ENCODE results near the gene NUAK1.

NUAK1 gene

DNA sequence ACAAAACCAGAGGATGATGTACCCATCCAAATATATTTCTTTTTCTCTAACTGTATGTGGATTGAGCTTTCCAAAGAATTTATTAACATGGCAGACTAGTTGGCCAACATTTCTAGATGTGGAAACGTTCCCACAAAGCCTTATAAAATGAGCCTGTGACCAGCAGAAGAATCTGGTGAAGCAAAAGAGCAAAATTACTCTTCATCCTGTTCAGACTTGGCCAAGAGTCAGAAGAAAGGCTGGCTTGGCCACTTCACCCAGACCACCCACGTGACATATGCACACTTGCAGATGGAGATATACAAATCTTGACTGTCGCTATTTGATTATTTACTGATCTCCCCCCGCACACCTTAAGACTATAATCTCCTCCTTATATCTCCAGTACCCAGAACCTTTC lies 96.7 kb downstream of the NUAK1 start:
- Histone ChIP-seq H3K4me1 (ENCODE audit: control insufficient read depth, insufficient read depth, low read length) (no peaks in the 10 kb centered on the region), H3K36me3 (ENCODE audit: control insufficient read depth, insufficient read depth, low read length) (no peaks in the 10 kb centered on the region), H3K9ac (ENCODE audit: low read depth, low read length) (no peak overlapping the region), H3K27me3 (ENCODE audit: control insufficient read depth, insufficient read depth, low read length) (no peaks in the 10 kb centered on the region), H3K4me3 (ENCODE audit: low read depth, low read length) (no peak overlapping the region), H3K9me3 (ENCODE audit: control insufficient read depth, insufficient read depth, low read length) (no peaks in the 10 kb centered on the region)

DNA sequence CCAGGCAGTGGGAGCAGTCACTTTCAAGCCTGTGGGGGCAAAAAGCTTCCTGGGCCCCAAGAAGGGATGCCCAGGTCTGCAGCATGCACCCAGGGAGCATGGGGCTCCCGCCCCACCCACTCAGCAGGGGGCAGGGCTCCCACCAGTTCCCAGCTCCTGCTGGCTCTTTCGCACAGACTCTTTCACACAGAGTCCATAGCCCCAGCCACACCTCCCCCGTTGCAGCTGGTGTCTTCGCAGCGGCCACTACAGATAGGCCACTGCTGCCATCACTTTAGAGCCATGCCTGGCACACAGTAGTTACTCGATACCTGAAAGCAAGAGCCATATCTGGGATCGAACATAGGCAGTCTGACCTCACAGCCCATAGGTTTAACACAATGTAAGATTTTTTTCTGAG lies 98.2 kb downstream of the NUAK1 start:
- no peaks in the 10 kb centered on the region for H3K27me3 ChIP-seq (ENCODE audit: control insufficient read depth, insufficient read depth, low read length)
- H3K9me3 ChIP-seq (ENCODE audit: control insufficient read depth, insufficient read depth, low read length), result no peaks in the 10 kb centered on the region
- H3K4me3 ChIP-seq (ENCODE audit: low read depth, low read length), result no peak overlapping the region
- H3K4me1 ChIP-seq (ENCODE audit: control insufficient read depth, insufficient read depth, low read length), result no peaks in the 10 kb centered on the region
- no peak overlapping the region for H3K9ac ChIP-seq (ENCODE audit: low read depth, low read length)
- no peaks in the 10 kb centered on the region for H3K36me3 ChIP-seq (ENCODE audit: control insufficient read depth, insufficient read depth, low read length)

DNA sequence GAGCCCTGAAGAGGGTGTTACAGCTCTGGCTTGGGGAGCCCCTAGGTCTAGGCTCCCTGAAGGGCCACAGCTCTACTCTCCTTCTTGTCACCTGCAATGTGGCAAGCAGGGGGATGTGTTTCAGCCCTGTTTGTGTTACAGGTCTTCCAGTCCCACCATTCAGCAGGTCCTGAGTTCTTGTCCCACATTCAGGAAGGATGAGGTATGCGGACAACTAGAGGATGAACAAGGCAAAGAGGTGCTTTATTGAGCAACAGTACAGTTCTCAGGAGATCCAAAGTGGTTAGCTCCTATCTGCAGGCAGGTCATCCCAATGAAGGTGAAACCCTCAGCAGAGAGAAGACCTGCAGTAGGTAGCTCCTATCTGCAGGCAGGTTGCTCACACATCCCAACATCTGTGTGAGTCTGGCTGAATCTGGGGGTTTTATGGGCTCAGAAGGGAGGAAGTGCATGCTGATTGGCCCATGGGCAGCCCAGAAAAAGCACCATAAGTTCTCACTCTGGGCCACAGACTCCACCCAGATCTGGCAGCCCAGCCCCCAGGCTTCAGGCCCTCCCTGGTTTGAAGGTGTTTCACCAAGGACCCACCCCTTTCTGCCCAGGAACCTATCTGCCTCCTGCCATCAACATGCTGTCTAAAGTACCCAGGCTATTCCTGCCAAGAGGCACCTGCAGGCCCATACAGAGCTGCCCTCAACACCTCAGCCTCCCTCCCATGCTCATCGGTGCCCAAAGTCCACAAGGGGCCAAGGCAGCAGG lies 98.9 kb downstream of the NUAK1 start:
- H3K27me3 ChIP-seq (ENCODE audit: control insufficient read depth, insufficient read depth, low read length), result no peaks in the 10 kb centered on the region
- H3K9me3 ChIP-seq (ENCODE audit: control insufficient read depth, insufficient read depth, low read length), result no peaks in the 10 kb centered on the region
- no peaks in the 10 kb centered on the region for H3K4me1 ChIP-seq (ENCODE audit: control insufficient read depth, insufficient read depth, low read length)
- H3K36me3 ChIP-seq (ENCODE audit: control insufficient read depth, insufficient read depth, low read length), result no peaks in the 10 kb centered on the region
- H3K4me3 ChIP-seq (ENCODE audit: low read depth, low read length), result no peak overlapping the region
- H3K9ac ChIP-seq (ENCODE audit: low read depth, low read length), result no peak overlapping the region

DNA sequence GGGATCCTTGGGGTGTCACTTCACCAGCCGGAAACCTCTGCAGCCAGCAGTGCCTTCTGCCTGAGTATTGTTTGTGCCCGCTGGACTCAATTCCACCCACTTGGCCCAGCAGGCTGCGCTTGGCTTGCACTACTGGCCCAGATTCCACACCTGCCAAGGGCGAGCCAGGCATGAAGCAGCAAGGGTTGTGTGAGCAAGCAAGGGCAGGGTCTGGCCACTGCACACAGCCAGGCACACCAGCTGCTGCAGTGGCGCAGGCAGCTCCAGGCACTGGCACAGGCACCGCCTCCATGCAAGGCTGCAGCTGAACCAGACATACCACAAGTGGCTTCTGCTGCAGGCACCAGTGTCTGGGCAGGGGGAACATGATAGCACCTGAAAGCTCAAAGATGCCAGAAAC lies 99.5 kb downstream of the NUAK1 start:
- H3K9me3 ChIP-seq (ENCODE audit: control insufficient read depth, insufficient read depth, low read length), result no peaks in the 10 kb centered on the region
- no peaks in the 10 kb centered on the region for H3K36me3 ChIP-seq (ENCODE audit: control insufficient read depth, insufficient read depth, low read length)
- H3K27me3 ChIP-seq (ENCODE audit: control insufficient read depth, insufficient read depth, low read length), result no peaks in the 10 kb centered on the region
- H3K4me3 ChIP-seq (ENCODE audit: low read depth, low read length), result no peak overlapping the region
- no peaks in the 10 kb centered on the region for H3K4me1 ChIP-seq (ENCODE audit: control insufficient read depth, insufficient read depth, low read length)
- H3K9ac ChIP-seq (ENCODE audit: low read depth, low read length), result no peak overlapping the region

DNA sequence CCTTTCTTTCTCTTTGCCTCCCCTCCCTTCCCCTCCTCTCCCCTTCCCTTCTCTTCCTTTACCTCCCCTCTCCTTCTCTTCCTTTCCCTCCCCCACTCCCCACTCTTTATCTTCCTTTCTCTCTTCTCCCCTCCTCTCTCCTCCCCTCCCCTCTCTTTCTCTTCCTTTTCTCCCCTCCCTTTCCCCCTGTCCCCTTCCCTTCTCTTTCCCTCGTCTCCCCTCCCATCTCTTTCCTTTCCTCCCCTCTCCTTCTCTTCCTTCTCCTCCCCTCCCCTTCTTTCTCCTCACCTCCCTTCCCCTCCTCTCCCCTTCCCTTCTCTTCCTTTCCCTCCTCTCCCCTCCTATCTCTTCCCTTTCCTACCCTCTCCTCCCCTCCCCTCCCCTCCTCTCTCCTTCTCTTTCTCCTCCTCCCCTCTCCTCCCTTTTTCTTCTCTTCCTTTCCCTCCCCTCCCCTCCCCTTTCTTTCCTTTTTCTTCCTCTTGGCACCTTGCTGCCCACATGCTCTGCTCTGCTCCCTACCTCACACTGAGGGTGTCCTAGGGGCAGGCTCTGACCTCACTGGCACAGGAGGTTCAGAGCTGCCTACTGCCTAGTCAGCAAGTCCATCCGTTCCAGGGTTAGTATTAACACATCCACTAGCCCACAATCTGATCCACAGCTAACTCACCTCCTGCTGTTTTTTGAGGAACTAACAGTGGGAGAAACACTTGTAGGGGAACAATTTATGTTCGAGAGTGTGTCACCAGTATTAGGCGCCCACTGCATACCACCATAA lies 101.0 kb downstream of the NUAK1 start:
- Histone ChIP-seq H3K9ac (ENCODE audit: low read depth, low read length) (no peak overlapping the region), H3K9me3 (ENCODE audit: control insufficient read depth, insufficient read depth, low read length) (no peaks in the 10 kb centered on the region), H3K36me3 (ENCODE audit: control insufficient read depth, insufficient read depth, low read length) (no peaks in the 10 kb centered on the region), H3K4me1 (ENCODE audit: control insufficient read depth, insufficient read depth, low read length) (no peaks in the 10 kb centered on the region), H3K4me3 (ENCODE audit: low read depth, low read length) (no peak overlapping the region), H3K27me3 (ENCODE audit: control insufficient read depth, insufficient read depth, low read length) (no peaks in the 10 kb centered on the region)

DNA sequence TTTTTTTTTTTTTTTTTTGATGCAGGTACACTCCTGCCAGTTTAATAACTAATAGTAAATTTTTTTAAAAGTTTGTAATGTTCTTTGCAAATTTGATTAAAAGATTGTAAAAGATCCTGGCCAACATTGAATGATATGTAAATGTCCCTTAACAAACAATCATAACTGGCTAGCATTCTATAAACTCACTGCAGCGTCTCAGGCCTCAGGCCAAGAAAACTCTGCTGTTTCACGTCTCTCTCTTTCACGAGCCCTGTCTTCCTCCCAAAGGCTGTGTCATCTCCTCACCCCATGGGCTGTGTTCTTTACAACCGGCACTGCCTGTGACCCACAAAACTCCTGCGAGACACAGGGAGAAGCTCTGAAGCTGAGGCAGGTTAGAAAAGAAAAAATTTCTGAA lies 103.3 kb downstream of the NUAK1 start:
- no peaks in the 10 kb centered on the region for H3K27me3 ChIP-seq (ENCODE audit: control insufficient read depth, insufficient read depth, low read length)
- H3K9ac ChIP-seq (ENCODE audit: low read depth, low read length), result no peak overlapping the region
- H3K9me3 ChIP-seq (ENCODE audit: control insufficient read depth, insufficient read depth, low read length), result no peaks in the 10 kb centered on the region
- no peaks in the 10 kb centered on the region for H3K36me3 ChIP-seq (ENCODE audit: control insufficient read depth, insufficient read depth, low read length)
- no peak overlapping the region for H3K4me3 ChIP-seq (ENCODE audit: low read depth, low read length)
- peaks cover 4% of the 10 kb centered on the region for H3K4me1 ChIP-seq (ENCODE audit: control insufficient read depth, insufficient read depth, low read length)

DNA sequence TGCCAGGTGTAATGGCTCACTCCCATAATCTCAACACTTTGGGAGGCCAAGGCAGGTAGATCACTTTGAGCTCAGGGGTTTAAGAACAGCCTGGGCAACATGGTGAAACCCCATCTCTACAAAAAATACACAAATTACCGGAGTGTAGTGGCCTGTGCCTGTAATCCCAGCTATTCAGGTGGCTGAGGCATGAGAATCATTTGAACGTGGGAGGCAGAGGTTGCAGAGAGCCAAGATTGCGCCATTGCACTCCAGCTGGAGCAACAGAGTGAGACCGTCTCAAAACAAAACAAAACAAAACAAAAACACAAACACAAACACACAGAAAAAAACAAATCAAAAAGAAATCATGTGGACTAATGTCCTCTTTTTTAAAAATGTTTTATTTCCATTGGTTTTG lies 104.4 kb downstream of the NUAK1 start:
- Histone ChIP-seq H3K4me1 (ENCODE audit: control insufficient read depth, insufficient read depth, low read length) (peaks cover 7% of the 10 kb centered on the region), H3K9me3 (ENCODE audit: control insufficient read depth, insufficient read depth, low read length) (no peaks in the 10 kb centered on the region), H3K27me3 (ENCODE audit: control insufficient read depth, insufficient read depth, low read length) (no peaks in the 10 kb centered on the region), H3K4me3 (ENCODE audit: low read depth, low read length) (no peak overlapping the region), H3K9ac (ENCODE audit: low read depth, low read length) (no peak overlapping the region), H3K36me3 (ENCODE audit: control insufficient read depth, insufficient read depth, low read length) (no peaks in the 10 kb centered on the region)

DNA sequence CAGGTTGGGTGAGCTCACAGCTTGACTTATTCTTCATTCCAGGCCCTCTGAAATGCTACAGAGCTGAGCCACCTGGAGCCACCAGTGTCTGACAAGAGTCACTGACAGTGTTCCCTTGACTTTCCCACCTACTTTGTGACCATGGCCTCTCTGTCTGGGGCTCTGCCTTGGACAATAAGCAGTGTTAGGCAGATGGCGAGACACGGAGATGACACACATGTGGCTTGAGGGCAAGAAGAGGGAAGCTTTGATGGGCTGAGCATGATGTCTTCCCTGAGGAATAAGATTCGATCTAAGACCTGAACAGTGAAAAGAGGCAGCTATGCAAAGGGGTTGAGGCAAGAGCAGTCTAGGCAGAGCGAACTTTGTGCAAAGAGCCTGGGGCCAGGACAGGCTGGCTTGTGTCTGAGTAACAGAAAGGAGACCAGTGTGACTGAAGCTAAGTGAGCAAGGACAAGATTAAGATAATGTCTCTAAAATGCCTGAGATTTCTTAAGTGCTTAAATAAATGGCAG lies 105.5 kb downstream of the NUAK1 start:
- H3K4me3 ChIP-seq (ENCODE audit: low read depth, low read length), result no peak overlapping the region
- H3K9me3 ChIP-seq (ENCODE audit: control insufficient read depth, insufficient read depth, low read length), result no peaks in the 10 kb centered on the region
- H3K9ac ChIP-seq (ENCODE audit: low read depth, low read length), result no peak overlapping the region
- no peaks in the 10 kb centered on the region for H3K27me3 ChIP-seq (ENCODE audit: control insufficient read depth, insufficient read depth, low read length)
- H3K4me1 ChIP-seq (ENCODE audit: control insufficient read depth, insufficient read depth, low read length), result peaks cover 7% of the 10 kb centered on the region
- no peaks in the 10 kb centered on the region for H3K36me3 ChIP-seq (ENCODE audit: control insufficient read depth, insufficient read depth, low read length)

DNA sequence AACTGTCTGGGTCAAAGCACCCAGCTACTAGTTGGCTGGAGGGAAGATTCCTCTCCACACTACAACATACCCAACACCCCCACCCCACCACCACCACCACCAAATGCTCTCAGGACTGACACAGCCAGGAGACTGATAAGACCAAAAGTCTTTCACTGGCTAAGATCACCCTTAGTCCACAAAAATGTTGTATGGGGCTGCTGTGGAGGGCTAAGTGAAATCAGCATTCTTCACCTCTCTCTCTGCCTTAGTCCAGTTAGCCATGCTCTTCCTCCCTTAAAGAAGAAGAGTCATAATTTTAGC lies 106.2 kb downstream of the NUAK1 start:
- peaks cover 7% of the 10 kb centered on the region for H3K4me1 ChIP-seq (ENCODE audit: control insufficient read depth, insufficient read depth, low read length)
- no peaks in the 10 kb centered on the region for H3K27me3 ChIP-seq (ENCODE audit: control insufficient read depth, insufficient read depth, low read length)
- H3K4me3 ChIP-seq (ENCODE audit: low read depth, low read length), result no peak overlapping the region
- H3K9me3 ChIP-seq (ENCODE audit: control insufficient read depth, insufficient read depth, low read length), result no peaks in the 10 kb centered on the region
- no peak overlapping the region for H3K9ac ChIP-seq (ENCODE audit: low read depth, low read length)
- no peaks in the 10 kb centered on the region for H3K36me3 ChIP-seq (ENCODE audit: control insufficient read depth, insufficient read depth, low read length)

DNA sequence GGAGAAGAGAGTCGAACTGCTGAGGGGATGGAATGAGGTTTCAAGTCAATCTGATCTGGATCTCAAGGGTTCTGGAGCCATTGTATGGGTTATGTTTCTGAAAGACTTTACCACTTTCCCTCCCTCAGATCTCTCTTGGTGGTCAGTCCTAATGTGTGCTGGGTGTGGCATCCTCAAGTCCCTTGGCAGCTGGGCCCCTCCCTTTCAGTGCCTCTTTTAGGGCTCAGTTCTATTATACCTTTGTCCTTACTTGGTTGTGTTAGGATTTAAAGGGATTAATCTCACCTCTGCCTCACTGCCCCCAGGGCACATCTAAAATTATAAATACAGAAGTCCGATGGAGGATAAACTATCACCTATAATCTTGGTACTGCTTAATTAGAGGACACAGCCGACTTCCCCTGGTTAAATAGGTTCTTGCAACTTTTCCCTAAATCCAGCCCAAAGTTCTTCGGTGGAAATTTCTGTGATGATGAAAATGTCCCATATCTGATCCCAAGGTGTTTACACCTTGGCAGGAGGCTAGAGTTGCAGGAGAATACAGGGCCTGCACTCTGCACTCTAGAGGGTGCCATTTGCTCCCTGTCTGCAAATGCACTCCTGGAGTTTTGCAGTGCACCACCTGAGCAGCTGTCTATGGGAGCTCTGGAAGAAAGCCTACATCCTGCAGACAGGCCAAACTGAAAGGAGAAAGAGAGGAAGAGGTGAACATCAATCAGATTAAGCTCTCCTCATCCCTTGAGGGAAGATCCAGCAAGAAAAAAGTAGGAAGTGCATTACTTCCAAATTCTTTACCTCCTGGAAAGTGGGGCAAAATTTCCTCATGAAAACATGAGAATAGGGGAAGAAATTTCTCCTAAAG lies 106.8 kb downstream of the NUAK1 start:
- peaks cover 7% of the 10 kb centered on the region for H3K4me1 ChIP-seq (ENCODE audit: control insufficient read depth, insufficient read depth, low read length)

DNA sequence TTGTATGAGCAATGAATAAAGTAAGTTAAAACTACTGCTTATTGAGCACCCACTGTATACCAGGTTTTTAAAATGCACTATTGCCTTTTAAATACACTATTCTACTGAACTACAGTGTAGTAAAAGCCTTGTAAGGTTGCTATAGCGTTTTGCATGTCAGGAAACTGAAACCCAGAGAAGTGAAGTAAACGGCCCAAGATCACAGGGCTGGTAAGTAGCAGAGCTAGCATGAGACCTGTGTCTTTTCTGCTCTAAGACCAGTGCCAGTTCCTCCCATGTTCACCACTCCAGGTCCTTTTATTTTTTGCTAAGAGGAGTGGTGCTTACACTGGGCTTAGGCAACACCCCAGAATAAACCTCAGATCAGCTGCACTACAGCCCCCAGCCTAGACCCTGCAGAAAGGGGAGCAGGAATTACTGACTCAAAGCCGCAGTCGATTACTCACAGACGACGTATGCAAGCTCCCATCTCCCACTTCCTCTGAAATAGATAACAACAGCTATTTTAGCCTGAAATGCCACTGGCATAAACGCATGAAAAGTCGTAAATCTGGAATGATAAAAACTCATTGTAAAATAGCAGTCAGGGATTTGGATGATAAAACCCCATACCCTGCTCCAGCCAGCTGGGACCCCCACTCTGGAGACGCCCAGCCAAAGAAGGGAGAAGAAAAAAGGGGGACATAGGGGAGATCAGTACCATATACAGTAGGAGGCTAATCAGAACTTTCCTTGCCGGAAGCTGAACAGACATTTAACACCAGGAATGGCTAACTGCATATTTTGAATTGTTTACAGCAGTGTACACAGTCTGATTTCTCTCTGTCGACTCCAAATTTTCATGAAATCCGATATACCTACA lies 108.3 kb downstream of the NUAK1 start:
- Histone ChIP-seq H3K4me3 (ENCODE audit: low read depth, low read length) (no peak overlapping the region), H3K27me3 (ENCODE audit: control insufficient read depth, insufficient read depth, low read length) (no peaks in the 10 kb centered on the region), H3K9ac (ENCODE audit: low read depth, low read length) (no peak overlapping the region), H3K36me3 (ENCODE audit: control insufficient read depth, insufficient read depth, low read length) (no peaks in the 10 kb centered on the region), H3K9me3 (ENCODE audit: control insufficient read depth, insufficient read depth, low read length) (no peaks in the 10 kb centered on the region), H3K4me1 (ENCODE audit: control insufficient read depth, insufficient read depth, low read length) (peaks cover 7% of the 10 kb centered on the region)

More for the DNA sequence above, 106.8 kb downstream of the NUAK1 start:
- Histone ChIP-seq H3K27me3 (ENCODE audit: control insufficient read depth, insufficient read depth, low read length) (no peaks in the 10 kb centered on the region), H3K9ac (ENCODE audit: low read depth, low read length) (no peak overlapping the region), H3K9me3 (ENCODE audit: control insufficient read depth, insufficient read depth, low read length) (no peaks in the 10 kb centered on the region), H3K36me3 (ENCODE audit: control insufficient read depth, insufficient read depth, low read length) (no peaks in the 10 kb centered on the region), H3K4me3 (ENCODE audit: low read depth, low read length) (no peak overlapping the region)

Data from iPS-15b (cell line).